Endothelial cell of umbilical vein (primary cell): ENCODE measurements around the gene ESPNL. TPM values are rescaled to one million over a fixed set of nuclear protein-coding genes. Genes with fewer than 3 reads are reported as not detected.

ENCODE experiments used
- BruUV-seq: library from RNA; stranded (reverse); fragments of 400-500 nt; replicated peaks from 2 replicates; lab custom pipeline; 2021; lab: Mats Ljungman, UMichigan
- CTCF ChIA-PET: fragments of 300-600, 350-600 bp; sonication (Branson Sonifier 250); formaldehyde crosslinking; loops from one replicate; lab custom pipeline; 2021; ENCODE audit warnings: antibody characterized with exemption, inconsistent platforms; lab: Charles Lee
- POLR2A ChIA-PET: fragments of 300-600, 350-600 bp; sonication (Branson Sonifier 250); formaldehyde crosslinking; loops from one replicate; lab custom pipeline; 2021; ENCODE audit warnings: antibody characterized with exemption, inconsistent platforms; lab: Charles Lee
- DNase-seq: peaks from one replicate; pipeline ENCODE4 v3.0.0-alpha.2; 2011; ENCODE audit warnings: low read depth, low spot score
- FAIRE-seq: peaks from 2 replicates; lab custom pipeline; 2011; peaks lifted over from hg19 to GRCh38; lab: Jason Lieb, UNC
- H2AFZ ChIP-seq: 2 replicates; pipeline ENCODE4 v1.6.0; 2012; ENCODE audit warnings: low read depth, low read length, control low read depth, inconsistent platforms
- H3K27ac ChIP-seq: 2 replicates; pipeline ENCODE4 v1.5.1; 2011; ENCODE audit warnings: low read depth, mild to moderate bottlenecking, control low read depth, low read length, moderate library complexity; ENCODE audit not compliant: insufficient read depth
- H3K27me3 ChIP-seq, 2 experiments: 2 replicates each; pipeline versions ENCODE4 v1.6.0 to v1.6.1; 2011; ENCODE audit warnings: low read length in 2 of 2, mixed read lengths in 1 of 2; ENCODE audit not compliant: control insufficient read depth in 2 of 2, insufficient read depth in 2 of 2
- H3K36me3 ChIP-seq, 2 experiments: 2 replicates in 1 of 2; 3 replicates in 1 of 2; pipeline ENCODE4 v1.5.1; 2011; ENCODE audit warnings: low read length in 2 of 2, mild to moderate bottlenecking in 1 of 2, moderate library complexity in 1 of 2; ENCODE audit not compliant: control insufficient read depth in 2 of 2, insufficient read depth in 2 of 2; ENCODE audit errors: extremely low read depth in 1 of 2
- H3K4me1 ChIP-seq: 3 replicates; pipeline ENCODE4 v1.5.1; 2011; ENCODE audit warnings: mild to moderate bottlenecking, low read length; ENCODE audit not compliant: control insufficient read depth, insufficient read depth; ENCODE audit errors: extremely low read depth
- H3K4me2 ChIP-seq: 2 replicates; pipeline ENCODE4 v1.6.1; 2011; ENCODE audit warnings: low read length, control low read depth, mixed read lengths; ENCODE audit not compliant: insufficient read depth
- H3K4me3 ChIP-seq, 3 experiments: fragments of 200-600 bp in 1 of 3; sonication (generic), shearing (Covaris generic) in 1 of 3; replicated peaks in 1 of 3; 2 replicates each; pipeline ENCODE4 v1.5.1; 2011 to 2016; ENCODE audit warnings: control low read depth in 3 of 3, low read length in 3 of 3, mild to moderate bottlenecking in 2 of 3, inconsistent platforms in 1 of 3, low read depth in 1 of 3, moderate library complexity in 1 of 3; ENCODE audit not compliant: insufficient read depth in 1 of 3
- H3K79me2 ChIP-seq: 2 replicates; pipeline ENCODE4 v1.6.0; 2012; ENCODE audit warnings: low read length, inconsistent platforms; ENCODE audit not compliant: control insufficient read depth, insufficient read depth
- H3K9ac ChIP-seq: replicated peaks from 2 replicates; pipeline ENCODE3; 2011; ENCODE audit warnings: low read length, control low read depth; ENCODE audit not compliant: insufficient read depth; ENCODE audit errors: extremely low read depth
- H3K9me1 ChIP-seq: replicated peaks from 3 replicates; pipeline ENCODE4 v1.6.0; 2011; ENCODE audit warnings: mild to moderate bottlenecking, low read length; ENCODE audit not compliant: control insufficient read depth, insufficient read depth; ENCODE audit errors: extremely low read depth
- H3K9me3 ChIP-seq: replicated peaks from 2 replicates; pipeline ENCODE4 v1.5.1; 2012; ENCODE audit warnings: low read length, inconsistent platforms; ENCODE audit not compliant: control insufficient read depth, insufficient read depth
- H4K20me1 ChIP-seq: replicated peaks from 2 replicates; pipeline ENCODE3; 2011; ENCODE audit warnings: mild to moderate bottlenecking, low read length; ENCODE audit not compliant: control insufficient read depth, insufficient read depth; ENCODE audit errors: extremely low read depth
- CTCF ChIP-seq, 2 donors: IDR thresholded peaks; 1 replicate in 1 of 2; 2 replicates in 1 of 2; pipeline ENCODE4 v1.5.1; 2011; ENCODE audit warnings: low read length in 2 of 2, mild to moderate bottlenecking in 2 of 2, moderate library complexity in 2 of 2, control low read depth in 1 of 2, inconsistent platforms in 1 of 2, low read depth in 1 of 2; ENCODE audit not compliant: insufficient read depth in 1 of 2; ENCODE audit errors: extremely low read depth in 1 of 2
- EZH2 ChIP-seq: IDR thresholded peaks from 2 replicates; pipeline ENCODE4 v1.6.1; 2012; ENCODE audit warnings: borderline replicate concordance, low read depth, mild to moderate bottlenecking, moderate library complexity, low read length, inconsistent platforms; ENCODE audit not compliant: severe bottlenecking
- FOS ChIP-seq: IDR thresholded peaks from 2 replicates; pipeline ENCODE4 v1.6.1; 2011; ENCODE audit warnings: mild to moderate bottlenecking, low read length, moderate library complexity, borderline replicate concordance; ENCODE audit not compliant: insufficient read depth
- GATA2 ChIP-seq: IDR thresholded peaks from 2 replicates; pipeline ENCODE4 v1.7.0; 2011; ENCODE audit warnings: low read depth, mild to moderate bottlenecking, moderate library complexity, mixed read lengths, low read length; ENCODE audit not compliant: insufficient read length, insufficient read depth
- MYC ChIP-seq: IDR thresholded peaks from one replicate; pipeline ENCODE4 v1.6.1; 2011; ENCODE audit warnings: mild to moderate bottlenecking, low read depth, low read length
- POLR2AphosphoS5 ChIP-seq: IDR thresholded peaks from 2 replicates; pipeline ENCODE4 v1.6.1; 2012; ENCODE audit warnings: low read depth, mild to moderate bottlenecking, control low read depth, low read length, moderate library complexity; ENCODE audit not compliant: insufficient read depth
- dilution Hi-C: fragments of 300-500 bp; cut with MboI; formaldehyde crosslinking; loops from one replicate; pipeline ENCODE4 v1.15.0; 2019; ENCODE audit warnings: low sequenced_read_pairs; ENCODE audit not compliant: extremely low pct_ligation_motif_present
- intact Hi-C: fragments of 100-400 bp; cut with micrococcal nuclease; formaldehyde crosslinking; loops from one replicate; pipeline ENCODE4 v1.10.0; 2022
- polyA plus RNA-seq, 4 experiments: library from polyadenylated mRNA; depleted of rRNA in 3 of 4; stranded (reverse) in 3 of 4; unstranded in 1 of 4; fragments of >200 nt; gene quantifications; 2 replicates each; pipeline versions ENCODE4 v1.2.1 to v1.2.3, GENCODE V29; 2011 to 2012; ENCODE audit warnings: missing spikeins in 1 of 4
- total RNA-seq: library from RNA; stranded (reverse); gene quantifications from 2 replicates; pipeline ENCODE4 v1.2.3, GENCODE V29; 2021
- TF ChIP-seq, protein P1 (sequence below): IDR thresholded peaks from 2 replicates; pipeline ENCODE4 v1.6.1; 2011; ENCODE audit not compliant: insufficient read depth, insufficient read length

The ESPNL gene
- total and polyA plus RNA-seq, 2 donors (not counting 3 experiments of a cell fraction or from before 2014, with no cell fraction given), result not detected

- DNase-seq, result no peak
- Histone ChIP-seq H2AFZ (no peak overlapping the region), H3K4me3 (no peak overlapping the region), H3K9me3 (no peaks in the 10 kb centered on the region), H3K4me2 (no peak overlapping the region), H4K20me1 (no peaks in the 10 kb centered on the region), H3K27ac (no peak overlapping the region), H3K9ac (no peak overlapping the region), H3K9me1 (no peaks in the 10 kb centered on the region), H3K36me3 (no peaks in the 10 kb centered on the region), H3K79me2 (no peaks in the 10 kb centered on the region), H3K4me1 (no peaks in the 10 kb centered on the region), H3K27me3 (no peaks in the 10 kb centered on the region)
- ChIA-PET POLR2A (no interaction called here), CTCF (no interaction called here)
- intact Hi-C loops, result no loop called here
- no peak for FAIRE-seq
- BruUV-seq, result no TSS peak
- dilution Hi-C loops, result no loop called here
- no peak for TF ChIP-seq POLR2AphosphoS5
- no peak for TF ChIP-seq GATA2
- TF ChIP-seq, protein P1, sequence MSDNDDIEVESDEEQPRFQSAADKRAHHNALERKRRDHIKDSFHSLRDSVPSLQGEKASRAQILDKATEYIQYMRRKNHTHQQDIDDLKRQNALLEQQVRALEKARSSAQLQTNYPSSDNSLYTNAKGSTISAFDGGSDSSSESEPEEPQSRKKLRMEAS, result no peak
- TF ChIP-seq FOS, result no peak
- TF ChIP-seq CTCF (IDR thresholded peaks at IDR 0.05; ENCODE audit: extremely low read depth in 1 of 2, insufficient read depth in 1 of 2, low read depth in 1 of 2, low read length in 2 of 2), result no peak
- TF ChIP-seq MYC, result no peak
- no peak for TF ChIP-seq EZH2
Measured at GRCh38 chr2:238144262-238144661, 44.1 kb downstream of the ESPNL start.
